Activated CD4-positive, alpha-beta T cell treated with anti-CD3 and anti-CD28 coated beads, Interleukin-10, Interleukin-2, amounts not matched to agents 100 ng/mL and 50 ng/mL, durations not matched to agents 16 hours and 8 hours (primary cell): ENCODE results near the gene CNMD.

Source experiments
- DNase-seq: peaks from one replicate; pipeline ENCODE4 v3.0.0-alpha.2; 2020

Gene CNMD

GRCh38 chr13:52739468-52740071 lies at the start of gene CNMD:
Gene CNMD (minus strand): TSS chr13:52739820. CDS start chr13:52739701, 119 bp downstream.
- no peak for DNase-seq

- DNase-seq = no peak
Observed at GRCh38 chr13:52788011-52788410, 48.4 kb upstream of the CNMD start.

- DNase-seq = no peak
Observed at GRCh38 chr13:52787235-52787634, 47.6 kb upstream of the CNMD start.

- DNase-seq = no peak
Observed at GRCh38 chr13:52786766-52787165, 47.1 kb upstream of the CNMD start.

GRCh38 chr13:52785739-52786138 lies 46.1 kb upstream of the CNMD start:
- no peak for DNase-seq

GRCh38 chr13:52784591-52785340 lies 45.1 kb upstream of the CNMD start:
- no peak for DNase-seq

GRCh38 chr13:52783943-52784342 lies 44.3 kb upstream of the CNMD start:
- DNase-seq = no peak

GRCh38 chr13:52782471-52783448 lies 43.1 kb upstream of the CNMD start:
- DNase-seq = no peak

- no peak for DNase-seq
Observed at GRCh38 chr13:52780611-52781010, 41.0 kb upstream of the CNMD start.

- no peak for DNase-seq
Observed at GRCh38 chr13:52780092-52780491, 40.5 kb upstream of the CNMD start.

GRCh38 chr13:52779103-52779502 lies 39.5 kb upstream of the CNMD start:
- no peak for DNase-seq

GRCh38 chr13:52776726-52777125 lies 37.1 kb upstream of the CNMD start:
- DNase-seq = no peak

- DNase-seq = no peak
Observed at GRCh38 chr13:52775511-52775910, 35.9 kb upstream of the CNMD start.

GRCh38 chr13:52767949-52768516 lies 28.4 kb upstream of the CNMD start:
- DNase-seq = no peak

- no peak for DNase-seq
Observed at GRCh38 chr13:52765611-52766390, 26.2 kb upstream of the CNMD start.

GRCh38 chr13:52760077-52760476 lies 20.5 kb upstream of the CNMD start:
- no peak for DNase-seq

GRCh38 chr13:52758114-52758513 lies 18.5 kb upstream of the CNMD start:
- DNase-seq = no peak

GRCh38 chr13:52751196-52751595 lies 11.6 kb upstream of the CNMD start:
- no peak for DNase-seq

GRCh38 chr13:52750713-52751112 lies 11.1 kb upstream of the CNMD start:
- DNase-seq = no peak

- DNase-seq = no peak
Observed at GRCh38 chr13:52749419-52749818, 9.8 kb upstream of the CNMD start.

GRCh38 chr13:52746141-52746540 lies 6.5 kb upstream of the CNMD start:
- DNase-seq = no peak

GRCh38 chr13:52744842-52745375 lies 5.3 kb upstream of the CNMD start:
- no peak for DNase-seq
